GM21529 (cell line): ENCODE data around the gene NOD2.
A peak's percentile ranks its signal among the peaks of the same experiment; 100 is the strongest.

Source experiments
- ATAC-seq: cut with Tn5 transposase; IDR thresholded peaks from one replicate; pipeline ENCODE4 v1.9.1; 2021; ENCODE audit not compliant: unreplicated experiment

The NOD2 gene

DNA sequence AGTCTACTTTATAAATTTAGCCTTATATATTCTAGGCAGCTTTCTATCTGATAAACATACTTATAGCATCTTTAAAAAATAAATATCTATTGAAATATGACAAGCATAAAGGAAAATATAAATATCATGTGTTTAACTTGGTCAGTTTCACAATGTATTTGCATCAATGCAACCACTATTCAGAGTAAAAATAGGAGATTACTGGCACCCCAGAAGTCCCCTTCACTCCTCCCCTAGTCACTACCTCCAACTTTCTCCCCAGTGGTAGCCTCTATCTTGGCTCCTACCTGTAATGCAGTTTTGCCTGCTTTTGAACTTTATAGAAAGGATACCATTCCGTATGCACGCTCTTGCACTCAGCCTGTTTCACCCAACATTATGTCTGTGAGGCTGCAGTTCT lies 3.2 kb upstream of the NOD2 start:
- no peak for ATAC-seq

DNA sequence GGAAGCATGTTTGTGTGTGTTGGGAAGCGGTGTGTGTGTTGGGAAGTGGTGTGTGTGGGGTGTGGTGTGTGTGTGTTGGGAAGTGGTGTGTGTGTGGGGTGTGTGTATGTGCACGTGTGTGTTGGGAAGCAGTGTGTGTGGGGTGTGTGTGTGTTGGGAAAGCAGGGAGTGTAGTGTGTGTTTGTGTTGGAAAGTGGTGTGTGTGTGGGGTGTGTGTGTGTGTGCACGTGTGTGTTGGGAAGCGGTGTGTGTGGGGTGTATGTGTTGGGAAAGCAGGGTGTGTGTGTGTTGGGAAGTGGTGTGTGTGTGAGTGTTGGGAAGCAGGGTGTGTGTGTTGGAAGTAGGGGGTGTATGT lies 785 bp upstream of the NOD2 start:
- ATAC-seq: no peak

DNA sequence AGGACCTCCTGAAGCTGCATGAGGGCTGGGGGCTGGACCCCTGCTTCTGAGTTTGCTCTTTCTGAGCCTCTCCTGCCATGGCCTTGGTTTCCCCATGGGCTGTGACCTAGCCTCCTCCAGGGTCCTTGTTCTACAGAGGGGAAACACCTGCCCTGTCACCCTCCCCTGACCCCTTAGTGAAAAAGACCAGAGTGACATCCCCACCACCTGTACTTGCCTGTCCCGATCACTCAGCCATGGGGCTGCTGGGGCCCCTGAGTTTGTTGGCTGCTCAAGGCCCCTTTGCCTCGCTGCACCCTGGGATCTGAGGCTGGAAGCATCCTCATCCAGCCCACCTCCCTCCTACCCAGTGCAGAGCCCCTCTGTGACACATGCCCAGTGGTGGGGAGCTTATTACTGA lies 800 bp downstream of the NOD2 start:
- no peak for ATAC-seq

DNA sequence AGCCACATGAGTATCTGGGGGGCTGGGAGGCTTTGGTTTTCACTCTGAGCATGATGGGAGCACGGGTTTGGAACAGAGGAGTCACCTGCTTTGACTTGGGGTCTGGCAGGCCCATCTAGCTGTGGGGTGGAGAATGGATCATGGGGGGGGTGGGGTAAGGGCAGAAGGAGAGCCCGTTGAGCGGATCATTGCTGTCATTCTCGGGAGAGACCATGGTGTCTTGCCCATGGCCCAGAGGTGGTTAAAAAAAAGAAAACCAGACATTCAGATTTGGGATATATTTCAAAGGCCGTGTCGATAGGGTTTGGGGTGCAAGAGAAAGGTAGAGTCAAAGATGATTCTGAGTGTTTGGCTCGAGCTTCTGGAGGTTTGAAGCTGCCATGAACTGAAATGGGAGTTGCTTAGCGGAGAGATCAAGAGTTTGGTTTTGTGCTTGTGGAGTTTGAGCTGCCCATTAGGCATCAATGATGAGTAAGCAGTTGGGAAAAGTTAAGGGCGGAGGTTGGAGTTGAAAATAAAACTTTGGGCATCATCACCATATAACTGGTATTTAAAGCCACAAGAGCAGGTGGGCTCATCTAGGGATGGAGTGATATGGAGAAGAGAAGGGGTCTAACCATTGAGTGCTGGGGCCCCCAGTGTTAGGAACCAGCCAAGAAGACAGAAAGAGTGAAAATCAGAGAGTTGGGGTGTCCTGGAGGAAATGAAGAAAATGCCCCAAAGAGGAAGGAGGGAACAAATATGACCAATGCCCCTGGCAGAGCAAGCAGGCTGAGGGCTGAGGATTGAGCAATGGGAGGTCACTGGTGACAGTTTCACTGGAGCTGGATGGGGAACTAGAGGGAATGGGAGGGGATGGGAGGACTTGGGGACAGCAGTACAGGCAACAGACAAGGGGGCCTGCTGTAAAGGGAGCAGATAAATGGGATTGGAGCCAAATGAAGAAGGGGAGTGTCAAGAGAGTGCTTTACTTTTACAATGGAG lies 1.9 kb downstream of the NOD2 start:
- no peak for ATAC-seq

DNA sequence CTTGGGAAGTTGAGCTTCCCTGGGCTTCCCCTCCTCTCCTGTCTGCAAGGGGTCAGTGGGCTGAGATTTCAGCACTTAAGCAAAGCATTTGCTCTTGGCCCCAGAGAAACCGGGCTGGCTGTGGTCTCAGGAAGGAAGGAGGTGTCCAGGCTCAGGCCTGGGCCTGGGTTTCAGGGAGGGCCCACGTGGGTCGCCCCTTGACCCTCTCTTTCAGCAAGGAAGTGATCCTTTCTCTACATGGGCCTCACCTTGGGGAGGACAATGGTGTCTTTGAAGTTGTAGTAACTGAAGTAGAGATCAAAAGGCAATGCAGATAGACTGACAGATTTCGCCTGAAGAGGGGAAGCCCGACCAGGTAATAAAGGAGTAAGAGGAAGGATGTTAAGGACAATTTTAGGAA lies 2.7 kb downstream of the NOD2 start:
- ATAC-seq: peak; percentile 14

DNA sequence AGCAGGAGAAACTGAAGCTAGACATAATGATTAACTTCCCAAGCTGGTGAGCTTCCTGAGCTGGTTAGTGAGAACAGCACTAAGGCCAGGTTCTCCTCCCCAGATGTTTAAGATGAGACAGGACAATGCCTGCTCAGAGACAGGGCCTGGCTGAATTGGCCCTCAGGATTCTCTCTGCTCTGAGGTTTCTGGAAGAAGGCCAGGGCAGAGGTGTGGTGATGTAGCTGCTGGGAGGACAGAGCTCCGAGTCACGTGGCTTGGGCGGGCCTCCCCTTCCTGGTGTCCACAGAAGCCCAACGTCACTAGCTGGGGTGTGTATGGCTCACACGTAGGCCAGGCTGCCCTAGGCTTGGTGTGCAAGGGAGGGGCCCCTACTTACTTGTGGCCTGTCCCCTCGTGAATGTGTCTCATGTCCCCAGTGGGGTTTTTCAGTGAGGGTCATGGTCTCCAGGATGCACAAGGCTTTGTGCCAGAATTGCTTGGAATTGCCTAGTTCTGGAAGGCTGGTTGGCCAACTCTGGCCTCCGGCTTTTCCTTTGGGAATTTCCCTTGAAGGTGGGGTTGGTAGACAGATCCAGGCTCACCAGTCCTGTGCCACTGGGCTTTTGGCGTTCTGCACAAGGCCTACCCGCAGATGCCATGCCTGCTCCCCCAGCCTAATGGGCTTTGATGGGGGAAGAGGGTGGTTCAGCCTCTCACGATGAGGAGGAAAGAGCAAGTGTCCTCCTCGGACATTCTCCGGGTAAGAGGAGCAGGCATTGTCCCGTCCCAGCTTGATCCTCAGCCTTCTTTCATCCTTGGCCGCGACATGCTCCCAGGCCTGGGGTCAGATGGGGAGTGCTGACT lies 3.4 kb downstream of the NOD2 start:
- ATAC-seq: peak; percentile 57

DNA sequence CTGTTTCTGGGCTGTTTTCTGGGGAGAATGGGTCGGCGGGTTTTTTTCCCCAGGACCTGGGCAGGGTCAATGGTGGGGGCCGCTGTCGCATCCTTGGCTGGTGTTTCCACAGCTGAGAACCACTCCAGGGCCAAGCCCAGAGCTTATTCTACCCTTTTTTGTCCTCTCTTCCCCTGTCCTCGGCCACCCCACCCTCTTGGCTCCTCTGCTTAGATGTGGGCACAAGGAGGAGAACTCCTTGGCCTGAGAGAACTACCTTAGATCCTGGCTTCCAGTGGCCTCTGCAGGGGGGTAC lies 4.0 kb downstream of the NOD2 start:
- no peak for ATAC-seq

DNA sequence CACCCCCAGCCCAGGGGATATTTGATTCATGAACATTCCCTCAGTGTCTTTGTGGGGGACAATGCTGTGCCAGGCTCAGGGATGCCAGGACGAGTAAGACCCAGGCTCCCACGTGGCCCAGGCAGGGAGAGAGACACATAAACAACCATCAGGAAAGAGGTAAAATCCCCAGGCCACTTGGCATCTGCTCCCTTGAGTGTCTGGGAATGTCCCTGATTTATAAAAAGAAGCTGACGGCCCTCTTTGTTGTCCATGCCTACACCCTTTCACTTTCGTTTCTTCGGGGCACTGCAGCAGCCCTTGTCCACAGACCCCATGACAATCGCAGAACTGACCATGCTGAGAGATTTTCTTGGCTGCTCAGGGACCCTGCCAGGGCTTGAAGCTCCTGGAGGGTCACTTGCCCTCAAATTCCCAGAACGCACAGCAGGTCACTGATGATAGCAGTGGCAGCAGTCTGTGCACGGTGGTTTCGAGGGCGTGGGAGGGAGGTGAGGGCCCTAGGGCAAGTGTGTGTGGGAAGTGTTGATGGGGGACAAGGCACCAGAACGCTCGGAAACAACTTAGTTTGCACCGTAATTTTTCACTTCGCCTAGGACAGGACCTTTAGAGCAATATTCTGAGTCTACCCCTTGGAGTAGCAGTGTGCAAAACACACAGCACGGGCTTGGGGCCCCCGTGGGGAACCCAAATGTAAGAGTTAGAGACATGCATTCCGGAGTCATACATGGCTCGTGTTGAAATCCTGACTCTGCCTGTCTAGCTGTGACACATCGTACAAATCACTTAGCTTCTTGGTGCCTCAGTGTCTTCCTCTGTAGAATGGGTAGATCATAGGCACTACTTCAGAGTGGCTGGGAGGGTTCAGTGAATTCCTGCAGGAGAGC lies 4.7 kb downstream of the NOD2 start:
- peak; percentile 50 for ATAC-seq

DNA sequence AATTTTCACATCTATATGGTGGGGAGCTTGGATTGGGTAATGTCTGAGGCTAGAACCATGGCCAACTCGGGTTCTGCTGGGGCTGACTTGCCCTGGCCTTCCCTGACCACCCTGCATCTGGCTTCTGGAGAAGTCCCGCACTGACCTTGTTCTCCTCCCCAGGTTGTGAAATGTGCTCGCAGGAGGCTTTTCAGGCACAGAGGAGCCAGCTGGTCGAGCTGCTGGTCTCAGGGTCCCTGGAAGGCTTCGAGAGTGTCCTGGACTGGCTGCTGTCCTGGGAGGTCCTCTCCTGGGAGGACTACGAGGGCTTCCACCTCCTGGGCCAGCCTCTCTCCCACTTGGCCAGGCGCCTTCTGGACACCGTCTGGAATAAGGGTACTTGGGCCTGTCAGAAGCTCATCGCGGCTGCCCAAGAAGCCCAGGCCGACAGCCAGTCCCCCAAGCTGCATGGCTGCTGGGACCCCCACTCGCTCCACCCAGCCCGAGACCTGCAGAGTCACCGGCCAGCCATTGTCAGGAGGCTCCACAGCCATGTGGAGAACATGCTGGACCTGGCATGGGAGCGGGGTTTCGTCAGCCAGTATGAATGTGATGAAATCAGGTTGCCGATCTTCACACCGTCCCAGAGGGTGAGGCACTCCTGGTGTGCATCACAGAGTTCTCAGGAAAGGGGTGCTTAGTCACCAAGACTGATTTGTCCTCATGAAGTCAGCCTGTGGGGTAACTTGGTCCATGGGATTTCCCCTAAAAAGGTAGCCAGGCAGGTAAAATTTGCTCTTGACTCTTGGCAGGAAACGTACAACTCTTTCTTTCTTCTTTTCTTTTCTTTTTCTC lies 6.1 kb downstream of the NOD2 start:
- no peak for ATAC-seq

DNA sequence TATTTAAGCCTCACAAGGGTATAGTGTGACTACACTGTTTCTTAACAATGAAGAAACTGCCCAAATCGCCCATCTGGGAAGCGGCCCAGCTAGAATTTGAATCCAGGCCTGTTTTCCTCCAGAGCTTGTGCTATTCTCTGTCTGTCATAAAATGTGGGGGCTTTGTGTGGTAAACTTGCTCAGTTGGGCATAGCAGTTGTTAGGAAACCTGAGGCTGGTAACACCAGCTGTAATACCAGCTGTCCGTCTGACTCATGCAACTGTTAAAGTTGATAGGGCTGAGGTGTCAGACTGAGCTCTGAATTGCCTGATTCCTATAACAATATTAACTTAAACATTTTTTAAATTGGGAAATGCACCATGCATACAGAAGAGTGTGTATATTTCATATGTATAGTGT lies 9.3 kb downstream of the NOD2 start:
- ATAC-seq: no peak

DNA sequence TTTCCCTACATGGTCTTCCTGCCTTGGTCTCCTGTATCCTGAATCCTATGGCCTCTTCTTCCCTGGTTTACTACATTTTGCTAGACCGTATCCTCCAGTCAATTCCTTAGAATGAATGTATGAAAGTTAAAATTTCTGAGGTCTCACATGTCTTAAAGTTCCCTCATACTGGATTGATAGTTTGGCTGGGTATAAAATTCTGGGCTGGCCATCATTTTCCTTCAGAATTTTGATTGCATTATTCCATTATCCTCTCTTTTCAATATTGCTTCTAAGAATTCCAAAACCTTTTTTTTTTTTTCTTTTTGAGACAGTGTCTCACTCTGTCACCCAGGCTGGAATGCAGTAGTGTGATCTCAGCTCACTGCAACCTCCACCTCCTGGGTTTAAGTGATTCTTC lies 10.8 kb downstream of the NOD2 start:
- ATAC-seq: no peak

DNA sequence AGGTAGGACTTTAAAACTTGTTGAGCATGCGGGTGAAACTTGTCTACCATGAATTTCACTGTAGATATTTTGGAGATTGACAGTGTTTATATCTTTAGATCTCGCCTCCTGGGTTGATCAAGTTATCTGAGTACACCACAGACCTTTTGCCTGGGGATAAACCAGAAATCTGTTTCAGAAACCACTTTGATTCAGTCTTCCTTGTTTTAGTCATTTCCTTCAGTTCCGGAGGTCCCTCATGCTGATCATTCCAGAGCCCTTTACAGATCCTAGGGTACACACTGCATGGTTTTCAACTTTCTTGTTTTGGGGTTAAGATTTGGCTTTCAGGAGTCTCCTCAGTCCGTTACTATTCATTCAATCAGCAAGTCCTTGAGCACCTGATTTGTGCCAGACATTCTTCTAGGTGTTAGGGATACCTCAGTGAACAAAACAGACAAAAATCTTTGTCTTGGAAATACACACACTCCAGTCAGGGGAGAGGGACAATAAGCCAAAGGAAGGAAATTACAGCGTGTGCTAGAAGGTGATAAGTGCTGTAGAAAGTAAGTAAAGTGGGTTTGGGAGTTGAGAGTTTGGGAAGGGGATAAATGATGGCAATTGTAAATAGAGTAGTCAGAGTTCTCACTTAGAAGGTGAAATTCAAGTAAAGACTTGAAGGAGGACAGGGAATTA lies 12.2 kb downstream of the NOD2 start:
- ATAC-seq: no peak

DNA sequence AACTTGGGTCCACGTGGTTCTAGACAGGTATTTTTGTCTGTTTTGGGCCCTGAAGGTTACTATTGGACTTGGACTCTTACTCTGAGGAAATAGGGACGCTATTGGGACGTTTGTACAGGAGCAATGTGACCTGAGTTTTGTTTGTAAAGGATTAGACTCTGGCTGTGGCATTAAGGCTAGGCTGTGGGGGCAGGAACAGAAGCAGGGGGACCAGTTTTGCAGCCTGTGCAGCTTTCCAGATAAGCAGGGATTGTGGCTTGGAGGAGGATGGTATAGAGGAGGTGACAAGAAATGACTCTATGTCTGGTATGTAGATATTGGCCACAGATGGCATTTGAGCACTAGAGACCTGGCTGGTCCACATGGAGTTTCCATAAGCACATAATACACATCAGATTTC lies 12.8 kb downstream of the NOD2 start:
- no peak for ATAC-seq

DNA sequence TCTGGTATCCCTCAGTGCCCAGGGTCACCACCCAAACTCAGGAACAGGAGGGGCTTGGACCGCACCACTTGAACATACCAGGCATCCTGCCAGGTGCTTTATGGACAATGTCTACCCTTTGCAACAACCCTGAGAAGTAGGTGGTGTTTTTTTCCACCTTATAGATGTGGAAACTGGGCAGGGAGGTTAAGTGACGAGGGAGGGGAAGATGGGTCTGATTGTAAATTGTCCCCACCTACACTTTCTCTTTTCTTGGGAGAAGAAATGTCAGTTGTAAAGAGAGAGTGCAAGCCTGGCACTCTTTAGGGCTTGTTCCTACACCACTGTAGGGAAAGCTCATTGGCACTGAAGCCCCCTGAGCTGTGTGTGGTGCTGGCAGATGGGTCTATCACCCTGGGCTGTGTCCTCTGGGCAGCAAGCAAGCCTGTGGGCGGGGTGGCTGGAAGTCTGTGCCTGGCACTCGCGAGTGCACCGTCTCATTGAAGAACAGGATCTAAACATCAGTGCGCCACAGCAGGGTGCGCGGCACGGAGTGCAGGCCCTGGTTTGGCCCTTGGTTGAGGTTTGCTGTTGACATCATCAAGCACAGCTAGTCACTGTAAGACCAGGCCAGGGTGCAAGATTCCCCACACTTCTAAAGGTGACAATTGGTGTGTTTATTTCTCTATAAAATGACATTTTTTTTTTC lies 15.1 kb downstream of the NOD2 start:
- ATAC-seq: no peak

DNA sequence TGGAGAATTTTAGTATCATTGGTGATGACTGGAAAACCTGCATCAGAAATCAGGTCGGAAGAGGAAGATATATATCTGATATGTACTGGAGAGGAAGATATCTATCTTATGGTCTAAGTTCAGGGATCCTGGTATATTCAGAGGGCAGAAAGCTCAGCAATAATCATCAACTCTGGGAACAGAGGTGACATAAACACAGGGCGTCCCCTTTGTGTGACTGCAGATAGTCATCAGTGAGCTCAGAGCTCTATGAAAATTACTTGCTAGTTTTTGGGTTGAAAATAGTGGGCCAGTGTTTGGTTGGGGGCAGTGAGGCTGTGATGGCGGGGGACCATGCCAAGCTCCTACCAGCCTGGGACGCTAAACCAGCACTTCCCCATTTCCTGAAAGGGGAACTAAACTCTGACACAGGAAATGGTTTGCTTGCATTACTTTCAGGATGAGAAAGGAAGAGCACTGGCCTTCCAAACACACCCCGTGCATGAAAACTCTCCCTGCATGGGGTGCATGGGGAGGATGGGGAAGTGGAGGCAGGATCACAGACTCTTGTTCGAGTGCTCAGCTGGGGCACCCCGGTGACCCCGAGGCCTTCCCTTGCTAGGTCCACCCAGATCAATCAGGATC lies 15.8 kb downstream of the NOD2 start:
- ATAC-seq: no peak

DNA sequence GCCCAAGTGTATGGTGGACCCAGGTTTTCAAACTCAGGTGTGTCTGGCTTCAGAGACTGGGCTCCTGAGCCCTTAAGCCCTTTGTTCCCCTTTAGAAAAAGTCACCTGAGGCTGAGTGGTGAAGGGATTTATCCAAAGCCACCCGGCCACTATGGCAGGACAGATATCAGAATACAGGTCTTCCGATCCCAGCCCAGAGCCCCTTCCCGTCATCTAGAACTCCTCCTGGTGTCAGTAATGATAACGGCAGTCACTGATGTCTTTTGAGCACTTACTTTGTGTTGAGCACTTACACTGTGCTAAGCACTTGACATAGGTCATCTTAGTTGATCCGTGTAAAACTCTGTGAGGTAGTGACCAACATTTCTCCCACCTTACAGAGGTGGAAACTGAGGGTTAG lies 16.6 kb downstream of the NOD2 start:
- ATAC-seq: no peak

DNA sequence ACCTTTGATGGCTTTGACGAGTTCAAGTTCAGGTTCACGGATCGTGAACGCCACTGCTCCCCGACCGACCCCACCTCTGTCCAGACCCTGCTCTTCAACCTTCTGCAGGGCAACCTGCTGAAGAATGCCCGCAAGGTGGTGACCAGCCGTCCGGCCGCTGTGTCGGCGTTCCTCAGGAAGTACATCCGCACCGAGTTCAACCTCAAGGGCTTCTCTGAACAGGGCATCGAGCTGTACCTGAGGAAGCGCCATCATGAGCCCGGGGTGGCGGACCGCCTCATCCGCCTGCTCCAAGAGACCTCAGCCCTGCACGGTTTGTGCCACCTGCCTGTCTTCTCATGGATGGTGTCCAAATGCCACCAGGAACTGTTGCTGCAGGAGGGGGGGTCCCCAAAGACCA lies 17.6 kb downstream of the NOD2 start:
- no peak for ATAC-seq

DNA sequence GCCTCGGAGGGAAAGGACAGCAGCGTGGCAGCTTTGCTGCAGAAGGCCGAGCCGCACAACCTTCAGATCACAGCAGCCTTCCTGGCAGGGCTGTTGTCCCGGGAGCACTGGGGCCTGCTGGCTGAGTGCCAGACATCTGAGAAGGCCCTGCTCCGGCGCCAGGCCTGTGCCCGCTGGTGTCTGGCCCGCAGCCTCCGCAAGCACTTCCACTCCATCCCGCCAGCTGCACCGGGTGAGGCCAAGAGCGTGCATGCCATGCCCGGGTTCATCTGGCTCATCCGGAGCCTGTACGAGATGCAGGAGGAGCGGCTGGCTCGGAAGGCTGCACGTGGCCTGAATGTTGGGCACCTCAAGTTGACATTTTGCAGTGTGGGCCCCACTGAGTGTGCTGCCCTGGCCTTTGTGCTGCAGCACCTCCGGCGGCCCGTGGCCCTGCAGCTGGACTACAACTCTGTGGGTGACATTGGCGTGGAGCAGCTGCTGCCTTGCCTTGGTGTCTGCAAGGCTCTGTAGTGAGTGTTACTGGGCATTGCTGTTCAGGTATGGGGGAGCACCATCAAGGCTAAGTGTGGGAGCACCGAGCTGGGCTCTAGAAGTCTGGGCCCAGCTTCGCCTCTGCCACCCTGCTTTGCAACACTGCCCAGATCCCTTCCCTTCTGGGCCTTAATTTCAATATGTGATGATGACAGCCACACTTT lies 18.6 kb downstream of the NOD2 start:
- ATAC-seq: no peak
